Ishikawa (cell line): ENCODE results near the gene GLP1R.

Source experiments
- YY1 ChIP-seq: IDR thresholded peaks from 2 replicates; pipeline ENCODE4 v1.6.1; 2012; ENCODE audit warnings: low read depth
- TF ChIP-seq, protein P1 (sequence below): IDR thresholded peaks from 2 replicates; pipeline ENCODE4 v1.6.1; 2012

DNA sequence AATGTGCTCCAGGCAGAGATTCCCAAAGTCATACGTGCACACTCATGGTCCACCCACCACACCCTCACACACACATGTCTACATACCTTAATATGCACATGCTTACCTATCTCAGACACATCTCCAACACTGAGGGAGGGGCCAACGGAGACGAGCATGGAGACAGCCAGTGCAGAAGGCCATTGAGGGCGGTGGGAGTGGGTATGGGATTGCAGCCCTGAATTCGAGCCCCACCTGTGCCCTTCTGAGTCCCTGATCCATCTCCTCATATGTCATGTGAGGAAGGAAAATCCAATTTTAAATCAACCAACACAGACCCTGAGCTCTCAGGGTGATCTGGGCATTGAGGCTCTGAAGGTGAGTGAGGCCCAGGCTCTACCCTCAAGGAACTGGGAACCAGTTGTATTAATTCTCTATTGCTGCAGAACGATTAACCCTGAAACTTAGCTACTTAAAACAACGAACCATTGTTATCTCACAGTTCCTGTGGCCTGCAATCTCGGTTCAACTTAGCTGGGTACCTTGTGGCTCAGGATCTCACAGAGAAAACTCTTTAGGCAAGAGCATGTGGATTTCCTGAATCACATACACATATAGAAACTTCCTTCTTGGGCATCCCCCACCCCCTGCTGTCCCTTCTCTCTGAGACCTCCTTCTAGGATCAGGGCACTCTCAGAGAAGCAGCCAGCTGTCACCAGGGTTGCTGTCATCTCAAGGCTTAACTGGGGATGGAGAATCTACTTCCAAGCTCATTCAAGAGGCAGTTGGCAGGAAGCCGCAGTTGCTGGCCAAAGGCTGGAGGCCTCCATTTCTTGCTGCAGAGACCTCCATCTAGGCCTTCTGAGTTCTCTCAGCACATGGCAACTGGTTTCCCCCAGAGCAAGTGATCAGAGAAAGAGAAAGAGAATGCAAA is 28.3 kb downstream of the GLP1R start:
- TF ChIP-seq YY1: no peak
- TF ChIP-seq, protein P1, sequence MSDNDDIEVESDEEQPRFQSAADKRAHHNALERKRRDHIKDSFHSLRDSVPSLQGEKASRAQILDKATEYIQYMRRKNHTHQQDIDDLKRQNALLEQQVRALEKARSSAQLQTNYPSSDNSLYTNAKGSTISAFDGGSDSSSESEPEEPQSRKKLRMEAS: no peak
